SK-N-SH (cell line): ENCODE measurements around the gene C1orf159. TPM values are rescaled to one million over a fixed set of nuclear protein-coding genes. Genes with fewer than 3 reads are reported as not detected.

Experiments
- CTCF ChIA-PET: fragments of 300-600, 350-600 bp; formaldehyde crosslinking; extraction: SDS; loops from one replicate; lab custom pipeline; 2021; lab: Yijun Ruan, JAX
- POLR2A ChIA-PET: fragments of 350-600 bp; sonication (Branson Sonifier 250); formaldehyde crosslinking; extraction: SDS; loops from one replicate; lab custom pipeline; 2020; ENCODE audit warnings: antibody characterized with exemption, inconsistent platforms; lab: Yijun Ruan, JAX
- DNase-seq: peaks from one replicate; pipeline ENCODE4 v3.0.0; 2012
- H2AFZ ChIP-seq: fragments of 200-600 bp; sonication (generic); 2 replicates; pipeline ENCODE4 v1.8.1; 2016; ENCODE audit warnings: antibody characterized with exemption, mild to moderate bottlenecking, low read depth
- H3F3A ChIP-seq: fragments of 200-600 bp; sonication (generic); replicated peaks from 2 replicates; pipeline ENCODE3; 2016; ENCODE audit warnings: antibody characterized with exemption, mild to moderate bottlenecking; ENCODE audit not compliant: insufficient read depth
- H3K27ac ChIP-seq, 2 experiments: fragments of 200-500 bp in 1 of 2; fragments of 200-600 bp in 1 of 2; sonication (Bioruptor generic) in 1 of 2; sonication (generic), shearing (Covaris generic) in 1 of 2; 2 replicates each; pipeline versions ENCODE4 v1.5.1 to v1.6.1; 2014 to 2016; ENCODE audit warnings: low read depth in 2 of 2, inconsistent platforms in 1 of 2, low read length in 1 of 2, mild to moderate bottlenecking in 1 of 2, mixed read lengths in 1 of 2
- H3K27me3 ChIP-seq: fragments of 200-600 bp; sonication (generic), shearing (Covaris generic); 2 replicates; pipeline ENCODE4 v1.6.1; 2016; ENCODE audit warnings: mixed run types; ENCODE audit not compliant: insufficient read depth
- H3K36me3 ChIP-seq, 2 experiments: fragments of 200-500 bp in 1 of 2; fragments of 200-600 bp in 1 of 2; sonication (Bioruptor generic) in 1 of 2; sonication (generic) in 1 of 2; replicated peaks in 1 of 2; 2 replicates each; pipeline versions ENCODE3 to v1.5.1; 2014 to 2016; ENCODE audit warnings: low read length in 1 of 2, mild to moderate bottlenecking in 1 of 2; ENCODE audit not compliant: insufficient read depth in 2 of 2, control insufficient read depth in 1 of 2
- H3K4me1 ChIP-seq, 2 experiments: fragments of 200-500 bp in 1 of 2; fragments of 200-600 bp in 1 of 2; sonication (Bioruptor generic) in 1 of 2; sonication (generic), shearing (Covaris generic) in 1 of 2; 2 replicates each; pipeline versions ENCODE4 v1.5.1 to v1.6.1; 2014 to 2016; ENCODE audit warnings: low read depth in 1 of 2, low read length in 1 of 2, mixed run types in 1 of 2; ENCODE audit not compliant: insufficient read depth in 2 of 2, control insufficient read depth in 1 of 2
- H3K4me2 ChIP-seq: fragments of 200-600 bp; sonication (generic), shearing (Covaris generic); 2 replicates; pipeline ENCODE4 v1.6.1; 2017; ENCODE audit warnings: mixed run types
- H3K4me3 ChIP-seq, 2 experiments: fragments of 200-500 bp in 1 of 2; fragments of 200-600 bp in 1 of 2; sonication (Bioruptor generic) in 1 of 2; sonication (generic), shearing (Covaris generic) in 1 of 2; 2 replicates each; pipeline versions ENCODE4 v1.5.1 to v1.8.1; 2014 to 2016; ENCODE audit warnings: low read depth in 2 of 2, inconsistent platforms in 1 of 2, low read length in 1 of 2, mild to moderate bottlenecking in 1 of 2, mixed read lengths in 1 of 2, moderate library complexity in 1 of 2
- H3K79me2 ChIP-seq: fragments of 200-600 bp; sonication (generic); 2 replicates; pipeline ENCODE4 v1.8.1; 2017; ENCODE audit warnings: mild to moderate bottlenecking; ENCODE audit not compliant: insufficient read depth
- H3K9ac ChIP-seq: fragments of 200-600 bp; sonication (generic); 2 replicates; pipeline ENCODE4 v1.6.1; 2017; ENCODE audit warnings: mixed run types
- H3K9me2 ChIP-seq: fragments of 200-600 bp; sonication (generic); 2 replicates; pipeline ENCODE4 v1.6.1; 2017; ENCODE audit warnings: mixed run types
- H3K9me3 ChIP-seq: fragments of 200-600 bp; sonication (generic); 2 replicates; pipeline ENCODE4 v1.6.1; 2017; ENCODE audit warnings: mixed run types, mild to moderate bottlenecking, moderate library complexity
- H4K20me1 ChIP-seq: fragments of 200-600 bp; sonication (generic); 2 replicates; pipeline ENCODE4 v1.6.1; 2017; ENCODE audit warnings: mild to moderate bottlenecking, mixed run types; ENCODE audit not compliant: insufficient read depth
- CHD2 ChIP-seq: fragments of 150-350 bp; IDR thresholded peaks from 2 replicates; pipeline ENCODE4 v1.6.1; 2018; ENCODE audit warnings: low read length; ENCODE audit not compliant: partially characterized antibody
- CTCF ChIP-seq: fragments of 200-600 bp; sonication (generic); IDR thresholded peaks from 2 replicates; pipeline ENCODE4 v1.6.1; 2017; ENCODE audit warnings: antibody characterized with exemption, mild to moderate bottlenecking, moderate library complexity
- ELF1 ChIP-seq: IDR thresholded peaks from 2 replicates; pipeline ENCODE4 v1.4.0; 2012
- FOXM1 ChIP-seq: IDR thresholded peaks from 2 replicates; pipeline ENCODE4 v1.4.0; 2012; ENCODE audit warnings: low read depth, mild to moderate bottlenecking
- MAX ChIP-seq: IDR thresholded peaks from 2 replicates; pipeline ENCODE4 v1.4.0; 2012; ENCODE audit warnings: low read depth
- MEF2A ChIP-seq: IDR thresholded peaks from 2 replicates; pipeline ENCODE4 v1.4.0; 2012; ENCODE audit warnings: low read depth, borderline replicate concordance
- PBX3 ChIP-seq: IDR thresholded peaks from 2 replicates; pipeline ENCODE4; 2012
- POLR2AphosphoS5 ChIP-seq: IDR thresholded peaks from 2 replicates; pipeline ENCODE4 v1.6.1; 2012; ENCODE audit warnings: low read depth, low read length
- RAD21 ChIP-seq: IDR thresholded peaks from 2 replicates; pipeline ENCODE4 v1.6.1; 2012; ENCODE audit warnings: mild to moderate bottlenecking, low read length
- SIN3A ChIP-seq: IDR thresholded peaks from 2 replicates; pipeline ENCODE4 v1.6.1; 2012; ENCODE audit warnings: low read depth, mild to moderate bottlenecking, low read length, moderate library complexity, borderline replicate concordance
- YY1 ChIP-seq: IDR thresholded peaks from 2 replicates; pipeline ENCODE4 v1.4.0; 2012; ENCODE audit warnings: low read depth, mild to moderate bottlenecking
- WGBS: methylation state at CpG from one replicate; pipeline ENCODE4 v1.1.6; 2017; ENCODE audit warnings: low lambda C conversion rate; 5-methylcytosine and 5-hydroxymethylcytosine counted together
- polyA plus RNA-seq, 3 experiments: library from polyadenylated mRNA; depleted of rRNA; stranded (reverse); fragments of >200 nt; gene quantifications; 2 replicates each; pipeline ENCODE4 v1.2.3, GENCODE V29; 2012
- TF ChIP-seq, protein P1 (sequence below): IDR thresholded peaks from 2 replicates; pipeline ENCODE4 v1.4.0; 2012; ENCODE audit warnings: low read depth, borderline replicate concordance
- TF ChIP-seq, protein P2 (sequence below): fragments of 150-350 bp; IDR thresholded peaks from 2 replicates; pipeline ENCODE4 v1.6.1; 2017; ENCODE audit warnings: antibody characterized with exemption, low read length, low read depth, borderline replicate concordance

C1orf159 gene
- polyA plus RNA-seq, 1 of the 3 experiments (the other 2 are of a cell fraction) = 10.2 TPM

DNA sequence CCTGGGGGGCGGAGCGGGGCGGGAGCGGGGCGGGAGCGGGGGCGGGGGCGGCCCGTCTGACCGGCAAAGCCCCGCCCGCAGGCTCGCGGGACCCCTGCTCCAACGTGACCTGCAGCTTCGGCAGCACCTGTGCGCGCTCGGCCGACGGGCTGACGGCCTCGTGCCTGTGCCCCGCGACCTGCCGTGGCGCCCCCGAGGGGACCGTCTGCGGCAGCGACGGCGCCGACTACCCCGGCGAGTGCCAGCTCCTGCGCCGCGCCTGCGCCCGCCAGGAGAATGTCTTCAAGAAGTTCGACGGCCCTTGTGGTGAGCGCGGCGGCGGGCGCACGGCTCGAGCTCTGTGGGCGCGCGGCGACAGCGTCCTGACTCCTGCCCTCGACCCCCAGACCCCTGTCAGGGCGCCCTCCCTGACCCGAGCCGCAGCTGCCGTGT, 74.8 kb downstream of the C1orf159 start:
- ChIA-PET POLR2A (no interaction called here), CTCF (interaction anchor here (1.6 to 4.5 kb wide), 5 partner anchors 9 to 56 kb away, joined by 3 to 43 read pairs (median 38); no protein-coding TSS in a partner anchor)
- Histone ChIP-seq H3K27ac (no peak overlapping the region), H2AFZ (no peak overlapping the region), H3K4me3 (peak overlapping the region in 1 of 2 experiments; percentile 19; a peak in 1 of 4 replicates), H3F3A (no peaks in the 10 kb centered on the region), H3K9me3 (no peaks in the 10 kb centered on the region), H3K27me3 (no peaks in the 10 kb centered on the region), H4K20me1 (peaks cover 19% of the 10 kb centered on the region), H3K9me2 (no peaks in the 10 kb centered on the region), H3K36me3 (peaks cover 0 to 14% of the 10 kb centered on the region in 2 experiments), H3K4me2 (no peak overlapping the region), H3K79me2 (no peaks in the 10 kb centered on the region), H3K4me1 (peaks cover 0 to 18% of the 10 kb centered on the region in 2 experiments; a peak in 1 of 4 replicates), H3K9ac (no peak overlapping the region)
- no peak for TF ChIP-seq PBX3
- TF ChIP-seq POLR2AphosphoS5 = no peak
- no peak for TF ChIP-seq FOXM1
- TF ChIP-seq MEF2A = no peak
- TF ChIP-seq MAX = no peak
- no peak for TF ChIP-seq RAD21
- no peak for TF ChIP-seq SIN3A
- TF ChIP-seq, protein P1, sequence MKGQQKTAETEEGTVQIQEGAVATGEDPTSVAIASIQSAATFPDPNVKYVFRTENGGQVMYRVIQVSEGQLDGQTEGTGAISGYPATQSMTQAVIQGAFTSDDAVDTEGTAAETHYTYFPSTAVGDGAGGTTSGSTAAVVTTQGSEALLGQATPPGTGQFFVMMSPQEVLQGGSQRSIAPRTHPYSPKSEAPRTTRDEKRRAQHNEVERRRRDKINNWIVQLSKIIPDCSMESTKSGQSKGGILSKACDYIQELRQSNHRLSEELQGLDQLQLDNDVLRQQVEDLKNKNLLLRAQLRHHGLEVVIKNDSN = no peak
- WGBS = 20% methylated on average over 1 of the region's 60 CpGs
- DNase-seq = no peak

GRCh38 chr1:1040004-1040991, 75.6 kb downstream of the C1orf159 start:
- DNase-seq = peak; percentile 98
- H3K4me3 ChIP-seq = peak overlapping the region; percentile 39 to 41; a peak in 3 of 4 replicates
- H4K20me1 ChIP-seq = peaks cover 21% of the 10 kb centered on the region
- H3K27ac ChIP-seq = no peak overlapping the region
- H3F3A ChIP-seq = no peaks in the 10 kb centered on the region
- peaks cover 0 to 10% of the 10 kb centered on the region in 2 experiments for H3K36me3 ChIP-seq
- no peaks in the 10 kb centered on the region for H3K9me3 ChIP-seq
- POLR2A ChIA-PET = interaction anchor here (0.8 kb wide), 1 partner anchor 35 kb away, joined by 4 read pairs; no protein-coding TSS in a partner anchor
- no peaks in the 10 kb centered on the region for H3K27me3 ChIP-seq
- no peak overlapping the region for H3K9ac ChIP-seq
- CTCF ChIA-PET = interaction anchor here (0.7 to 4.5 kb wide), 10 partner anchors 8 to 175 kb away, joined by 3 to 43 read pairs (median 7); partner anchors contain the start of gene ISG15
- H2AFZ ChIP-seq = no peak overlapping the region
- TF ChIP-seq, protein P1 = no peak
- TF ChIP-seq, protein P2, sequence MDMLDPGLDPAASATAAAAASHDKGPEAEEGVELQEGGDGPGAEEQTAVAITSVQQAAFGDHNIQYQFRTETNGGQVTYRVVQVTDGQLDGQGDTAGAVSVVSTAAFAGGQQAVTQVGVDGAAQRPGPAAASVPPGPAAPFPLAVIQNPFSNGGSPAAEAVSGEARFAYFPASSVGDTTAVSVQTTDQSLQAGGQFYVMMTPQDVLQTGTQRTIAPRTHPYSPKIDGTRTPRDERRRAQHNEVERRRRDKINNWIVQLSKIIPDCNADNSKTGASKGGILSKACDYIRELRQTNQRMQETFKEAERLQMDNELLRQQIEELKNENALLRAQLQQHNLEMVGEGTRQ = no peak
- TF ChIP-seq RAD21 (no peak; the same call in 1 of the 2 replicates), YY1 (no peak), ELF1 (no peak), CHD2 (no peak), CTCF (0 out of 2 replicates have a peak, but pooled peaks have one; percentile 8)
- peaks cover 0 to 18% of the 10 kb centered on the region in 2 experiments; a peak in 1 of 4 replicates for H3K4me1 ChIP-seq
- H3K79me2 ChIP-seq = no peaks in the 10 kb centered on the region
- no peaks in the 10 kb centered on the region for H3K9me2 ChIP-seq
- 30% methylated on average over 5 of the region's 99 CpGs for WGBS
- peak overlapping the region; percentile 78 for H3K4me2 ChIP-seq
